BLaER1 (cell line): ENCODE results near the gene DENND6B.

ENCODE experiments used
- H3K27ac ChIP-seq: shearing (Covaris generic); formaldehyde crosslinking; 2 replicates; pipeline ENCODE4 v1.8.1; 2022
- H3K27me3 ChIP-seq: shearing (Covaris generic); formaldehyde crosslinking; 2 replicates; pipeline ENCODE4 v1.8.1; 2022
- H3K36me3 ChIP-seq: shearing (Covaris generic); formaldehyde crosslinking; 2 replicates; pipeline ENCODE4 v1.8.1; 2022
- H3K4me1 ChIP-seq: shearing (Covaris generic); formaldehyde crosslinking; 2 replicates; pipeline ENCODE4 v1.8.1; 2022
- H3K4me2 ChIP-seq: shearing (Covaris generic); formaldehyde crosslinking; 2 replicates; pipeline ENCODE4 v1.8.1; 2022
- H3K4me3 ChIP-seq: shearing (Covaris generic); formaldehyde crosslinking; 2 replicates; pipeline ENCODE4 v1.8.1; 2022
- H3K9ac ChIP-seq: shearing (Covaris generic); formaldehyde crosslinking; 2 replicates; pipeline ENCODE4 v1.8.1; 2022
- H3K9me3 ChIP-seq: shearing (Covaris generic); formaldehyde crosslinking; 2 replicates; pipeline ENCODE4 v1.8.1; 2022
- H4K20me1 ChIP-seq: shearing (Covaris generic); formaldehyde crosslinking; 2 replicates; pipeline ENCODE4 v1.8.1; 2022
- Cebpa-rat ChIP-seq: shearing (Covaris generic); IDR thresholded peaks from 2 replicates; pipeline ENCODE4 v1.8.1; 2022

The DENND6B gene

GRCh38 chr22:50261615-50262459 lies 65.0 kb downstream of the DENND6B start, which contains the start of gene MAPK12:
Gene MAPK12 (minus strand): TSS chr22:50261683. CDS start chr22:50261509, 174 bp downstream.
- no peak for TF ChIP-seq Cebpa-rat
- Histone ChIP-seq H3K4me2 (peak within 1 kb of the TSS; percentile 97), H4K20me1 (peaks cover 36% of the 10 kb centered on the region), H3K4me1 (peaks cover 54% of the 10 kb centered on the region), H3K9me3 (peaks cover 3% of the 10 kb centered on the region; the same call in 1 of the 2 replicates), H3K4me3 (peak within 1 kb of the TSS; percentile 81), H3K9ac (peak within 1 kb of the TSS; percentile 84), H3K27ac (peak within 1 kb of the TSS; percentile 89), H3K36me3 (peaks cover 47% of the 10 kb centered on the region), H3K27me3 (no peaks in the 10 kb centered on the region)

GRCh38 chr22:50260801-50261614 lies 65.8 kb downstream of the DENND6B start:
- Histone ChIP-seq H3K36me3 (peaks cover 47% of the 10 kb centered on the region), H3K4me2 (peak overlapping the region; percentile 97), H3K27me3 (no peaks in the 10 kb centered on the region), H3K27ac (peak overlapping the region; percentile 89), H3K4me1 (peaks cover 54% of the 10 kb centered on the region), H3K9ac (peak overlapping the region; percentile 84), H3K9me3 (no peaks in the 10 kb centered on the region), H4K20me1 (peaks cover 44% of the 10 kb centered on the region), H3K4me3 (peak overlapping the region; percentile 81)
- no peak for TF ChIP-seq Cebpa-rat

GRCh38 chr22:50260434-50260800 lies 66.4 kb downstream of the DENND6B start:
- Histone ChIP-seq H3K4me1 (peaks cover 52% of the 10 kb centered on the region), H3K36me3 (peaks cover 51% of the 10 kb centered on the region), H3K9me3 (no peaks in the 10 kb centered on the region), H3K4me2 (peak overlapping the region; percentile 97), H4K20me1 (peaks cover 46% of the 10 kb centered on the region), H3K9ac (peak overlapping the region; percentile 84), H3K27ac (peak overlapping the region; percentile 89), H3K4me3 (peak overlapping the region; percentile 81), H3K27me3 (no peaks in the 10 kb centered on the region)
- no peak for TF ChIP-seq Cebpa-rat

- no peak overlapping the region for H3K9ac ChIP-seq
- no peak overlapping the region for H3K27ac ChIP-seq
- no peak overlapping the region for H3K4me3 ChIP-seq
- H3K36me3 ChIP-seq: peaks cover 53% of the 10 kb centered on the region
- peaks cover 41% of the 10 kb centered on the region for H3K4me1 ChIP-seq
- no peaks in the 10 kb centered on the region for H3K27me3 ChIP-seq
- H4K20me1 ChIP-seq: peaks cover 53% of the 10 kb centered on the region
- H3K4me2 ChIP-seq: peak overlapping the region; percentile 36
- no peaks in the 10 kb centered on the region for H3K9me3 ChIP-seq
- no peak for TF ChIP-seq Cebpa-rat
Measured at GRCh38 chr22:50259302-50259701, 67.5 kb downstream of the DENND6B start.
